Tibial nerve (tissue), 4 donors: ENCODE measurements around the gene NDUFS7. TPM values are rescaled to one million over a fixed set of nuclear protein-coding genes. Genes with fewer than 3 reads are reported as not detected.
A peak's percentile ranks its signal among the peaks of the same experiment; 100 is the strongest.

Experiments used
- DNase-seq, 2 donors: peaks; one replicate each; pipeline ENCODE4 v3.0.0-alpha.2; 2019; ENCODE audit warnings: low spot score in 2 of 2
- H3K27ac ChIP-seq, 4 donors: fragments of 200-600 bp; sonication (generic) in 3 of 4; one replicate each; pipeline ENCODE4 v1.5.1; 2017 to 2019; ENCODE audit warnings: mild to moderate bottlenecking in 1 of 4
- H3K27me3 ChIP-seq, 2 donors: fragments of 200-600 bp; sonication (generic) in 1 of 2; one replicate each; pipeline versions ENCODE4 v1.5.1 to v1.6.0; 2017 to 2019
- H3K36me3 ChIP-seq, 3 donors: fragments of 200-600 bp; sonication (generic); one replicate each; pipeline ENCODE4 v1.5.1; 2018 to 2019
- H3K4me1 ChIP-seq, 4 donors: fragments of 200-600 bp; sonication (generic) in 3 of 4; one replicate each; pipeline ENCODE4 v1.5.1; 2017 to 2019
- H3K4me3 ChIP-seq, 4 donors: fragments of 200-600 bp; sonication (generic) in 3 of 4; one replicate each; pipeline ENCODE4 v1.5.1; 2017 to 2019; ENCODE audit warnings: mild to moderate bottlenecking in 1 of 4, moderate library complexity in 1 of 4
- H3K9me3 ChIP-seq, 4 donors: fragments of 200-600 bp; sonication (generic) in 3 of 4; one replicate each; pipeline ENCODE4 v1.5.1; 2017 to 2019
- EP300 ChIP-seq, 2 donors: sonication (generic); formaldehyde crosslinking; IDR thresholded peaks; one replicate each; pipeline ENCODE4 v1.6.1; 2017; ENCODE audit warnings: antibody characterized with exemption in 2 of 2, mild to moderate bottlenecking in 1 of 2
- POLR2A ChIP-seq, 2 donors: fragments of 450-650 bp; IDR thresholded peaks; one replicate each; pipeline ENCODE4 v1.6.1; 2017; ENCODE audit warnings: antibody characterized with exemption in 2 of 2, mild to moderate bottlenecking in 2 of 2, moderate library complexity in 2 of 2
- WGBS, 2 donors: methylation state at CpG; one replicate each; pipeline ENCODE4 v1.1.5; 2018; 5-methylcytosine and 5-hydroxymethylcytosine counted together
- total RNA-seq, 4 donors: library from RNA; depleted of rRNA; stranded (reverse); fragments of >200 nt; gene quantifications; one replicate each; pipeline ENCODE4 v1.1.0, GENCODE V29; 2016
- TF ChIP-seq, protein P1 (sequence below), 5 experiments: fragments of 200-600 bp in 3 of 5; fragments of 450-650 bp in 2 of 5; sonication (generic) in 3 of 5; IDR thresholded peaks; one replicate each; pipeline ENCODE4 v1.5.1; 2016 to 2019; ENCODE audit warnings: antibody characterized with exemption in 5 of 5, mild to moderate bottlenecking in 3 of 5, moderate library complexity in 2 of 5

Gene NDUFS7
- total RNA-seq, 4 donors from 2014 or later, result 146 to 162 (median 151) TPM

DNA sequence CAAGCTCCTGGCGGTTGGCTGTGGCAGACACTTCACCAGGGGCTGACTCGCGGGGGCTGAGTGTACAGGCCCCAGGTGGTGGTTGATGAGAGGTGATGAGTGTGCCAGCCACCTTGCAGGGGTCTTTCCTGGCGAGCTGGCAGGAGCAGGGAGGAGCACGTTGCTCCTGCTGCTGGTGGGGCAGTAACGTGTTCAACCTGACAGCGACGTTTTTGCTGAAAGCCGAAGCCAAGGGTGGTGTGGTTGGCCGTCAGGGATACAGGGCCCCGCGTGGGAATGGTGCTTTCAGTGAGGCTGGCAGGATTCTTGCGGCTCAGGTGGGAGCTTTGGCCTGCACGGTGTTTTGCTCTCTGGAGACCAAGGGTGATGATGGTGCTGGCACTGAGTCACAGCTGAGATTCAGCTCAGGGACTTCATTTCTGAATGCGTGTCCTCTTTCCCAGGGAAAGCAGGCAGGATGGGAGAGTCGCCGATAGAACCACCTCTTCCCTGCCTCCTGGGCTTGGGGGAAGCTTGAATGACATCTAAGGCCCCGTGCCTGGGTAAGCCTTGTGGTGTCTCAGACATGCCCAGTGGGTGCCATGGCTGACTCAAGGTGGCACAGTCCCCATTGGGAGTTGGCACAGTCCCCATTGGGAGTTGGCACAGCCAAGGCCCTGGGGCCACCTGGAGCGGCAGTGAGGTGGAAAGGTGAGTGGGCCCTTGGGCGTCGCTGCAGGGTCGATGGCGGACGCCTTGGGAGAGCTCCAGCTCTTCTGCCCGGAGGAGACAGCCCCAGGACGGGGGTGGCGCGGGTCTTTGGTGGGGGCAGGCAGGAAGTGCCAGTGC, 32.5 kb downstream of the NDUFS7 start:
- TF ChIP-seq EP300 (IDR thresholded peaks at IDR 0.05) (no peak), POLR2A (IDR thresholded peaks at IDR 0.05) (no peak)
- TF ChIP-seq, protein P1, sequence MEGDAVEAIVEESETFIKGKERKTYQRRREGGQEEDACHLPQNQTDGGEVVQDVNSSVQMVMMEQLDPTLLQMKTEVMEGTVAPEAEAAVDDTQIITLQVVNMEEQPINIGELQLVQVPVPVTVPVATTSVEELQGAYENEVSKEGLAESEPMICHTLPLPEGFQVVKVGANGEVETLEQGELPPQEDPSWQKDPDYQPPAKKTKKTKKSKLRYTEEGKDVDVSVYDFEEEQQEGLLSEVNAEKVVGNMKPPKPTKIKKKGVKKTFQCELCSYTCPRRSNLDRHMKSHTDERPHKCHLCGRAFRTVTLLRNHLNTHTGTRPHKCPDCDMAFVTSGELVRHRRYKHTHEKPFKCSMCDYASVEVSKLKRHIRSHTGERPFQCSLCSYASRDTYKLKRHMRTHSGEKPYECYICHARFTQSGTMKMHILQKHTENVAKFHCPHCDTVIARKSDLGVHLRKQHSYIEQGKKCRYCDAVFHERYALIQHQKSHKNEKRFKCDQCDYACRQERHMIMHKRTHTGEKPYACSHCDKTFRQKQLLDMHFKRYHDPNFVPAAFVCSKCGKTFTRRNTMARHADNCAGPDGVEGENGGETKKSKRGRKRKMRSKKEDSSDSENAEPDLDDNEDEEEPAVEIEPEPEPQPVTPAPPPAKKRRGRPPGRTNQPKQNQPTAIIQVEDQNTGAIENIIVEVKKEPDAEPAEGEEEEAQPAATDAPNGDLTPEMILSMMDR (IDR thresholded peaks at IDR 0.05), result no peak
- H3K27ac ChIP-seq, result peak overlapping the region; percentile 80 to 99 (median 91)
- H3K36me3 ChIP-seq, result peaks cover 0 to 42% (median 4%) of the 10 kb centered on the region in 3 donors
- peaks cover 0 to 81% (median 50%) of the 10 kb centered on the region in 4 donors for H3K4me1 ChIP-seq
- no peaks in the 10 kb centered on the region for H3K9me3 ChIP-seq
- no peak for DNase-seq
- peak overlapping the region in 1 of 4 donors; percentile 20 for H3K4me3 ChIP-seq
- H3K27me3 ChIP-seq, result no peaks in the 10 kb centered on the region
- 41 to 53% methylated on average over 26 to 28 of the region's 28 CpGs for WGBS, 2 donors

DNA sequence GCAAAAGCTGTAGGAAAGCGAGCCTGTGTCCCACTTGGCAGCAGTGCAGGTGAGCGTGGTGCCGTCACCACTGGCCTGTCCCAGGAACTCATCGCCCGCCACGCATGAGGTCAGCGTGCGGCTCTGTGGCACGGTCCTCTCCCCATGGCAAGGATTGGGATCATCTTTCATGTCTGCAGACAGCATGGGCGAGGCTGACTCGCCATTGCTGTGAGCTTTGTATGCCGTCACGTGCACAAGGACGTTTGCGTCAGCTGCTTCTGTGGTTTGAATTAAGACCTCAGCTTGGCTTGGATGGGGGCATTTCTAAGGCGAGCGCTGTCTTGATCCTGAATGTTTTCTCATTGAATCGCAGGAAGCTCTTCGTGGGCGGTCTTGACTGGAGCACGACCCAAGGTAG, 33.4 kb downstream of the NDUFS7 start:
- WGBS, 2 donors, result 68 to 75% methylated on average over 17 to 21 of the region's 21 CpGs
- Histone ChIP-seq H3K4me3 (no peak overlapping the region), H3K27ac (peak overlapping the region; percentile 80 to 99 (median 91)), H3K36me3 (peaks cover 0 to 51% (median 4%) of the 10 kb centered on the region in 3 donors), H3K27me3 (no peaks in the 10 kb centered on the region), H3K4me1 (peaks cover 0 to 73% (median 41%) of the 10 kb centered on the region in 4 donors), H3K9me3 (no peaks in the 10 kb centered on the region)
- TF ChIP-seq, protein P1 (IDR thresholded peaks at IDR 0.05), result no peak
- TF ChIP-seq EP300 (IDR thresholded peaks at IDR 0.05), result peak in 1 of 2 donors; percentile 30
- no peak for DNase-seq

- Histone ChIP-seq H3K27me3 (no peaks in the 10 kb centered on the region), H3K27ac (peak overlapping the region; percentile 11 to 99 (median 88)), H3K4me1 (peaks cover 0 to 69% (median 36%) of the 10 kb centered on the region in 4 donors), H3K4me3 (no peak overlapping the region), H3K36me3 (peaks cover 0 to 57% (median 8%) of the 10 kb centered on the region in 3 donors), H3K9me3 (no peaks in the 10 kb centered on the region)
- peak in 1 of 2 donors; percentile 13 for TF ChIP-seq EP300 (IDR thresholded peaks at IDR 0.05)
- TF ChIP-seq, protein P1 (IDR thresholded peaks at IDR 0.05), result no peak
- TF ChIP-seq POLR2A (IDR thresholded peaks at IDR 0.05), result no peak
- WGBS, 2 donors, result 73 to 82% methylated on average over 25 to 30 of the region's 30 CpGs
- no peak for DNase-seq
Observed at GRCh38 chr19:1417681-1418495, 34.2 kb downstream of the NDUFS7 start.

GRCh38 chr19:1418496-1418775, 34.7 kb downstream of the NDUFS7 start:
- Histone ChIP-seq H3K36me3 (peaks cover 0 to 57% (median 13%) of the 10 kb centered on the region in 3 donors), H3K27ac (peak overlapping the region in 2 of 4 donors; percentile 95 to 99), H3K9me3 (no peaks in the 10 kb centered on the region), H3K27me3 (no peaks in the 10 kb centered on the region), H3K4me3 (no peak overlapping the region), H3K4me1 (peaks cover 0 to 63% (median 36%) of the 10 kb centered on the region in 4 donors)
- TF ChIP-seq EP300 (IDR thresholded peaks at IDR 0.05) (no peak), POLR2A (IDR thresholded peaks at IDR 0.05) (no peak)
- TF ChIP-seq, protein P1 (IDR thresholded peaks at IDR 0.05), result no peak
- DNase-seq, result no peak
- 69 to 71% methylated on average over 13 of the region's 13 CpGs for WGBS, 2 donors
